H1 (cell line): ENCODE data around the gene CCDC78.

Experiments used
- HDAC2 ChIP-seq, 2 experiments: fragments of 300-600 bp in 1 of 2; sonication (generic) in 1 of 2; IDR thresholded peaks; 2 replicates each; pipeline ENCODE4 v1.6.1; 2011 to 2012; ENCODE audit warnings: low read depth in 2 of 2, low read length in 2 of 2, mild to moderate bottlenecking in 2 of 2, moderate library complexity in 2 of 2, borderline replicate concordance in 1 of 2, inconsistent platforms in 1 of 2
- MAX ChIP-seq: IDR thresholded peaks from 2 replicates; pipeline ENCODE4 v1.6.1; 2012; ENCODE audit warnings: inconsistent platforms
- POLR2AphosphoS5 ChIP-seq: IDR thresholded peaks from 2 replicates; pipeline ENCODE4 v1.6.1; 2011; ENCODE audit warnings: low read depth, low read length
- TAF1 ChIP-seq: IDR thresholded peaks from 2 replicates; pipeline ENCODE4 v1.6.1; 2011; ENCODE audit warnings: mild to moderate bottlenecking, low read depth, low read length
- TAF7 ChIP-seq: optimal IDR thresholded peaks from 2 replicates; pipeline ENCODE3; 2011; ENCODE audit warnings: low read depth, mild to moderate bottlenecking, inconsistent platforms, low read length, moderate library complexity, borderline replicate concordance
- ZNF274 ChIP-seq: IDR thresholded peaks from 2 replicates; pipeline ENCODE4 v1.7.0; 2012; ENCODE audit warnings: low read length, borderline replicate concordance; ENCODE audit errors: extremely low read depth

GRCh38 chr16:708959-709358 lies 17.3 kb downstream of the CCDC78 start:
- TF ChIP-seq HDAC2 (IDR thresholded peaks at IDR 0.05; ENCODE audit: borderline replicate concordance in 1 of 2, low read depth in 2 of 2, low read length in 2 of 2): no peak
- no peak for TF ChIP-seq MAX
- no peak for TF ChIP-seq TAF1
- no peak for TF ChIP-seq POLR2AphosphoS5
- TF ChIP-seq ZNF274: no peak
- no peak for TF ChIP-seq TAF7
